GM12878 (cell line): Measurements from ENCODE around the gene MYLK3. TPM values are rescaled to one million over a fixed set of nuclear protein-coding genes. Genes with fewer than 3 reads are reported as not detected.

ENCODE experiments used
- BCLAF1 ChIP-seq: fragments of 450-650 bp; IDR thresholded peaks from 2 replicates; pipeline ENCODE4 v1.6.1; 2017; ENCODE audit warnings: antibody characterized with exemption, mild to moderate bottlenecking, moderate library complexity
- FOXM1 ChIP-seq: IDR thresholded peaks from 2 replicates; pipeline ENCODE4 v1.6.1; 2012; ENCODE audit warnings: low read depth, mild to moderate bottlenecking, inconsistent platforms, low read length, moderate library complexity
- HDGF ChIP-seq: fragments of 450-650 bp; IDR thresholded peaks from 2 replicates; pipeline ENCODE4 v1.6.1; 2016; ENCODE audit warnings: antibody characterized with exemption
- IRF5 ChIP-seq: fragments of 450-650 bp; IDR thresholded peaks from 2 replicates; pipeline ENCODE4 v1.6.1; 2017; ENCODE audit warnings: borderline replicate concordance
- JUND ChIP-seq: IDR thresholded peaks from 2 replicates; pipeline ENCODE4 v1.6.1; 2012; ENCODE audit warnings: low read depth, mild to moderate bottlenecking, low read length, improper control_type of control experiment, moderate library complexity
- KDM1A ChIP-seq: fragments of 200-600 bp; sonication (generic); IDR thresholded peaks from 2 replicates; pipeline ENCODE4 v1.6.1; 2016; ENCODE audit warnings: borderline replicate concordance
- KLF5 ChIP-seq: fragments of 450-650 bp; IDR thresholded peaks from 2 replicates; pipeline ENCODE4 v1.6.1; 2014; ENCODE audit warnings: mild to moderate bottlenecking; ENCODE audit not compliant: partially characterized antibody
- NR2C2 ChIP-seq: IDR thresholded peaks from 2 replicates; pipeline ENCODE4 v1.6.1; 2011; ENCODE audit warnings: borderline replicate concordance, low read depth; ENCODE audit not compliant: control insufficient read depth, insufficient read length
- PAX5 ChIP-seq: IDR thresholded peaks from 2 replicates; pipeline ENCODE4 v1.6.1; 2011; ENCODE audit warnings: low read depth, low read length, borderline replicate concordance
- PBX3 ChIP-seq: IDR thresholded peaks from 2 replicates; pipeline ENCODE4 v1.6.1; 2011; ENCODE audit warnings: mild to moderate bottlenecking, low read depth, low read length, moderate library complexity; ENCODE audit not compliant: insufficient replicate concordance
- POLR2AphosphoS2 ChIP-seq: IDR thresholded peaks from 2 replicates; pipeline ENCODE4 v1.6.1; 2011; ENCODE audit warnings: low read depth, mild to moderate bottlenecking, low read length, improper control_type of control experiment, moderate library complexity
- RFX5 ChIP-seq: IDR thresholded peaks from 2 replicates; pipeline ENCODE4 v1.6.1; 2011; ENCODE audit warnings: low read depth, low read length, improper control_type of control experiment
- SIN3A ChIP-seq: IDR thresholded peaks from 2 replicates; pipeline ENCODE4 v1.6.1; 2012; ENCODE audit warnings: low read depth, low read length, improper control_type of control experiment
- SIX5 ChIP-seq: IDR thresholded peaks from 2 replicates; pipeline ENCODE4 v1.6.1; 2011; ENCODE audit warnings: mild to moderate bottlenecking, low read depth, low read length, moderate library complexity; ENCODE audit not compliant: severe bottlenecking
- SP1 ChIP-seq: IDR thresholded peaks from one replicate; pipeline ENCODE4 v1.6.1; 2011; ENCODE audit warnings: low read depth, low read length
- SRF ChIP-seq, 2 experiments: IDR thresholded peaks; 2 replicates each; pipeline ENCODE4 v1.6.1; 2011; ENCODE audit warnings: low read depth in 2 of 2, low read length in 2 of 2, mild to moderate bottlenecking in 1 of 2, moderate library complexity in 1 of 2
- TCF3 ChIP-seq: IDR thresholded peaks from 2 replicates; pipeline ENCODE4 v1.6.1; 2012; ENCODE audit warnings: low read depth, mild to moderate bottlenecking, low read length, borderline replicate concordance; ENCODE audit not compliant: insufficient read depth
- TCF7 ChIP-seq: IDR thresholded peaks from 2 replicates; pipeline ENCODE4 v1.6.1; 2014; ENCODE audit warnings: antibody characterized with exemption, borderline replicate concordance
- ZNF217 ChIP-seq: fragments of 450-650 bp; IDR thresholded peaks from 2 replicates; pipeline ENCODE4 v1.6.1; 2017; ENCODE audit warnings: antibody characterized with exemption, mild to moderate bottlenecking
- ZZZ3 ChIP-seq: IDR thresholded peaks from 2 replicates; pipeline ENCODE4 v1.6.1; 2011; ENCODE audit warnings: low read depth; ENCODE audit not compliant: control insufficient read depth, insufficient read length
- polyA plus RNA-seq, 11 experiments: library from polyadenylated mRNA; depleted of rRNA in 4 of 11; unstranded in 6 of 11; stranded (reverse) in 5 of 11; fragments of >200 nt; fragmentation: Nextera tagmentation in 4 of 11; fragmentation: Illumina TruSeq in 1 of 11; extraction: Ambion mirVana in 4 of 11; extraction: Trizol in 1 of 11; gene quantifications; 1 replicate in 1 of 11; 2 replicates in 10 of 11; pipeline versions ENCODE4 v1.2.1 to v1.2.3, GENCODE V29; 2011 to 2016; ENCODE audit warnings: inconsistent platforms in 2 of 11, missing spikeins in 2 of 11, low read depth in 1 of 11
- total RNA-seq, 4 experiments: library from RNA; depleted of rRNA in 3 of 4; stranded (reverse); fragments of >200 nt in 3 of 4; fragmentation: Illumina TruSeq in 1 of 4; extraction: Trizol in 1 of 4; gene quantifications; 2 replicates each; pipeline versions ENCODE4 v1.2.1 to v1.2.3, GENCODE V29; 2013 to 2021
- TF ChIP-seq, protein P1 (sequence below): fragments of 150-350 bp; IDR thresholded peaks from 2 replicates; pipeline ENCODE4 v1.6.1; 2014; ENCODE audit warnings: mild to moderate bottlenecking, low read depth, low read length

MYLK3 gene
- total and polyA plus RNA-seq, 10 of the 15 experiments (the other 5 are each of a cell fraction or from before 2014, with no cell fraction given): 0.02 to 0.46 (median 0.17) TPM

DNA sequence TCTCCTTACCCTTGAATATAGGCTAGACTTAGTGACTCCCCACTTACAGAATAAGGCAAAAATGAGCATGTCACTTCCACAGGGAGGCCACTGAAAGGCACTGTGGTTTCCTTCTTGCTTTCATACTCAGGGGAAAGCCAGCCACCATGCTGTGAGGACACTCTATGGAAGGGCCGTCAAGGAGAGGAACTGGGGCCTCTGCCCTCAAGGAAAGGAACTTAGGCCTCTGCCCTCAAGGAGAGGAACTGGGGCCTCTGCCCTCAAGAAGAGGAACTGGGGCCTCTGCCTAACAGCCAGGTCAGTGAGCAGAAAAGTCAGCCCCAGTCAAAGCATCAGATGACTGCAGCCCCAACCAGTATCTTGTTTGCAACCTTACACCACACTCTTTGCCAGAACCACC is 89.2 kb downstream of the MYLK3 start (continued):
- TF ChIP-seq PBX3 (no peak), SP1 (no peak), KLF5 (no peak), POLR2AphosphoS2 (0 out of 2 replicates have a peak, but pooled peaks have one; percentile 15), KDM1A (no peak), SIX5 (no peak), BCLAF1 (no peak), FOXM1 (0 out of 2 replicates have a peak, but pooled peaks have one; percentile 28), SIN3A (no peak), NR2C2 (no peak), HDGF (no peak), PAX5 (peak; percentile 29; the same call in 1 of the 2 replicates), RFX5 (no peak), JUND (no peak), TCF3 (no peak), ZZZ3 (no peak), ZNF217 (no peak), SRF (IDR thresholded peaks at IDR 0.05; ENCODE audit: low read depth in 2 of 2, low read length in 2 of 2) (0 out of 4 replicates have a peak, but pooled peaks of 1 of the 2 experiments have one; percentile 40), IRF5 (no peak), TCF7 (no peak)
- TF ChIP-seq, protein P1, sequence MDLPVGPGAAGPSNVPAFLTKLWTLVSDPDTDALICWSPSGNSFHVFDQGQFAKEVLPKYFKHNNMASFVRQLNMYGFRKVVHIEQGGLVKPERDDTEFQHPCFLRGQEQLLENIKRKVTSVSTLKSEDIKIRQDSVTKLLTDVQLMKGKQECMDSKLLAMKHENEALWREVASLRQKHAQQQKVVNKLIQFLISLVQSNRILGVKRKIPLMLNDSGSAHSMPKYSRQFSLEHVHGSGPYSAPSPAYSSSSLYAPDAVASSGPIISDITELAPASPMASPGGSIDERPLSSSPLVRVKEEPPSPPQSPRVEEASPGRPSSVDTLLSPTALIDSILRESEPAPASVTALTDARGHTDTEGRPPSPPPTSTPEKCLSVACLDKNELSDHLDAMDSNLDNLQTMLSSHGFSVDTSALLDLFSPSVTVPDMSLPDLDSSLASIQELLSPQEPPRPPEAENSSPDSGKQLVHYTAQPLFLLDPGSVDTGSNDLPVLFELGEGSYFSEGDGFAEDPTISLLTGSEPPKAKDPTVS: no peak
